Suprapubic skin (tissue), 3 donors: ENCODE results near the gene ATP1B2.

Experiments
- POLR2A ChIP-seq, 2 donors: fragments of 450-650 bp; IDR thresholded peaks; one replicate each; pipeline ENCODE4 v1.6.1; 2017; ENCODE audit warnings: antibody characterized with exemption in 2 of 2, mild to moderate bottlenecking in 2 of 2, moderate library complexity in 2 of 2
- TF ChIP-seq, protein P1 (sequence below), 2 donors: fragments of 200-600 bp in 1 of 2; fragments of 450-650 bp in 1 of 2; sonication (generic) in 1 of 2; IDR thresholded peaks; one replicate each; pipeline ENCODE4 v1.5.1; 2016 to 2019; ENCODE audit warnings: antibody characterized with exemption in 2 of 2, mild to moderate bottlenecking in 1 of 2, moderate library complexity in 1 of 2

DNA sequence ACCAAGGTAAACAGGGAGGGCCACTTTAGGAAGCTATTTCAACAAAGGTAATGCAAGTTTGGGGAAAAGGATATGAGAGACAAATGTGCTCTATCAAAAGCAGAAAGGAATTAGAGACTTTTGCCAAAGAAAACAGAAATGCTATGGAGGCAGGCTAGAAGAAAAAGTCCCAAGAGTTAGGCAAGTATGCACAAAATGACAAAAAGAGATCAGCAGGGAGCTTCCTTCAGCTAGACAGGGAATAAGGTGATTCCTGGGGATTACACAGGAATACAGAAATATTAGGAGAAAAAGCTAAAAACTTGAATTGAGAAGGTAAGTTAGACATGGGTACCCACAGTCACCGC is 38.5 kb upstream of the ATP1B2 start:
- TF ChIP-seq, protein P1, sequence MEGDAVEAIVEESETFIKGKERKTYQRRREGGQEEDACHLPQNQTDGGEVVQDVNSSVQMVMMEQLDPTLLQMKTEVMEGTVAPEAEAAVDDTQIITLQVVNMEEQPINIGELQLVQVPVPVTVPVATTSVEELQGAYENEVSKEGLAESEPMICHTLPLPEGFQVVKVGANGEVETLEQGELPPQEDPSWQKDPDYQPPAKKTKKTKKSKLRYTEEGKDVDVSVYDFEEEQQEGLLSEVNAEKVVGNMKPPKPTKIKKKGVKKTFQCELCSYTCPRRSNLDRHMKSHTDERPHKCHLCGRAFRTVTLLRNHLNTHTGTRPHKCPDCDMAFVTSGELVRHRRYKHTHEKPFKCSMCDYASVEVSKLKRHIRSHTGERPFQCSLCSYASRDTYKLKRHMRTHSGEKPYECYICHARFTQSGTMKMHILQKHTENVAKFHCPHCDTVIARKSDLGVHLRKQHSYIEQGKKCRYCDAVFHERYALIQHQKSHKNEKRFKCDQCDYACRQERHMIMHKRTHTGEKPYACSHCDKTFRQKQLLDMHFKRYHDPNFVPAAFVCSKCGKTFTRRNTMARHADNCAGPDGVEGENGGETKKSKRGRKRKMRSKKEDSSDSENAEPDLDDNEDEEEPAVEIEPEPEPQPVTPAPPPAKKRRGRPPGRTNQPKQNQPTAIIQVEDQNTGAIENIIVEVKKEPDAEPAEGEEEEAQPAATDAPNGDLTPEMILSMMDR (IDR thresholded peaks at IDR 0.05) = no peak
- TF ChIP-seq POLR2A (IDR thresholded peaks at IDR 0.05) = no peak
